ENCODE results near the gene SLC29A4. TPM values are rescaled to one million over a fixed set of nuclear protein-coding genes. Genes with fewer than 3 reads are reported as not detected.
"Not testable (repeated sequence)": the region's sequence is repeated elsewhere in the genome, so short reads cannot be mapped to it uniquely, and the experiment has no call there.

Gene SLC29A4
- total RNA-seq, 1 experiment from 2014 or later: 27.7 TPM

DNA sequence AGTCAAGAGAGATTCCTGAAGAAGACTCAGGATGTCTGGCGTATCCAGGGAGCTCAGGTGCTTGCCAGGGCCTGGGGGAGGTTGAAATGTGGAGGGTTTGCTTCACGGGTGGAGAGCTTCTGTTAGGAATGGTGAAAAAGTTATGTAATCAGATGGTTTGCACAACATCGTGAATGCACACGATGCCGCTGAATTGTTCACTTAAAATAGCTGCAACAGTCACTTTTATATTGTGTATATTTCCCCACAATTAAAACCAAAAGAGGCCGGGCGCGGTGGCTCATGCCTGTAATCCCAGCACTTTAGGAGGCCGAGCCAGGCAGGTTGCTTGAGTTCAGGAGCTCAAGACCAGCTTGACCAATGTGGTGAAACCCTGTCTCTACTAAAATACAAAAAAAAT is 28.4 kb upstream of the SLC29A4 start:
- H3K4me1 ChIP-seq (ENCODE audit: insufficient read depth, low read length, poor library complexity, severe bottlenecking); CTCF ChIA-PET; H3K4me3 ChIP-seq (ENCODE audit: low read depth, low read length, poor library complexity, severe bottlenecking); POLR2A ChIA-PET (ENCODE audit: low non-redundant PET); H3K27me3 ChIP-seq (replicated peaks; ENCODE audit: insufficient read depth, low read depth, low read length, poor library complexity); H3K27ac ChIP-seq (ENCODE audit: low read depth, low read length, poor library complexity, severe bottlenecking); intact Hi-C loops (cut with micrococcal nuclease; ENCODE audit: unreplicated experiment); BruUV-seq (replicated peaks); H3K36me3 ChIP-seq (ENCODE audit: insufficient read depth, low read length, poor library complexity, severe bottlenecking); DNase-seq (ENCODE audit: low spot score); H3K9me3 ChIP-seq (ENCODE audit: low read depth, low read length, poor library complexity, severe bottlenecking): not testable (repeated sequence)

DNA sequence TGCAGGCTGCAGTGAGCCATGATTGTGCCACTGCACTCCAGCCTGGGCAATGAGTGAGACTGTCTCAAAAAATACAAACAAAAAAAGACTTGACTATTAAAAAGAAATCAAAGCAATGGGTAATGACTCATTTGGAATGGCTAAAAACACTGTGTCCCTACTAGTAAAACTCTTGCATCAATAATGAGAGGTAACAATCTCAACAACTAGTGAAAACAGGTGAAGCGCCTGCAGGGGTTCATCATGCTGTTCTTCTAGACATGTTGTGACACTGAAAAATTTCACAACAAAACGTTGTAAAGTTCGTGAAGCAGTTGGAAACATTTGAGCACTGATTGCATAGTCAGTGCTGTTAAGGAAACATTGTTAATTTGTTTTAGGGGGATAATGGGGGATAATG is 26.9 kb upstream of the SLC29A4 start:
- DNase-seq (ENCODE audit: low spot score): no peak
- Histone ChIP-seq H3K4me3 (ENCODE audit: low read depth, low read length, poor library complexity, severe bottlenecking) (no peak overlapping the region), H3K9me3 (ENCODE audit: low read depth, low read length, poor library complexity, severe bottlenecking) (no peaks in the 10 kb centered on the region), H3K27me3 (replicated peaks; ENCODE audit: insufficient read depth, low read depth, low read length, poor library complexity) (no peaks in the 10 kb centered on the region), H3K27ac (ENCODE audit: low read depth, low read length, poor library complexity, severe bottlenecking) (no peak overlapping the region), H3K4me1 (ENCODE audit: insufficient read depth, low read length, poor library complexity, severe bottlenecking) (no peaks in the 10 kb centered on the region), H3K36me3 (ENCODE audit: insufficient read depth, low read length, poor library complexity, severe bottlenecking) (no peaks in the 10 kb centered on the region)
- POLR2A ChIA-PET (ENCODE audit: low non-redundant PET): no interaction called here
- TF ChIP-seq, protein P1, sequence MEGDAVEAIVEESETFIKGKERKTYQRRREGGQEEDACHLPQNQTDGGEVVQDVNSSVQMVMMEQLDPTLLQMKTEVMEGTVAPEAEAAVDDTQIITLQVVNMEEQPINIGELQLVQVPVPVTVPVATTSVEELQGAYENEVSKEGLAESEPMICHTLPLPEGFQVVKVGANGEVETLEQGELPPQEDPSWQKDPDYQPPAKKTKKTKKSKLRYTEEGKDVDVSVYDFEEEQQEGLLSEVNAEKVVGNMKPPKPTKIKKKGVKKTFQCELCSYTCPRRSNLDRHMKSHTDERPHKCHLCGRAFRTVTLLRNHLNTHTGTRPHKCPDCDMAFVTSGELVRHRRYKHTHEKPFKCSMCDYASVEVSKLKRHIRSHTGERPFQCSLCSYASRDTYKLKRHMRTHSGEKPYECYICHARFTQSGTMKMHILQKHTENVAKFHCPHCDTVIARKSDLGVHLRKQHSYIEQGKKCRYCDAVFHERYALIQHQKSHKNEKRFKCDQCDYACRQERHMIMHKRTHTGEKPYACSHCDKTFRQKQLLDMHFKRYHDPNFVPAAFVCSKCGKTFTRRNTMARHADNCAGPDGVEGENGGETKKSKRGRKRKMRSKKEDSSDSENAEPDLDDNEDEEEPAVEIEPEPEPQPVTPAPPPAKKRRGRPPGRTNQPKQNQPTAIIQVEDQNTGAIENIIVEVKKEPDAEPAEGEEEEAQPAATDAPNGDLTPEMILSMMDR (conservative IDR thresholded peaks at IDR 0.05; ENCODE audit: low read depth, low read length): no peak
- TF ChIP-seq EZH2 (IDR thresholded peaks at IDR 0.05; ENCODE audit: borderline replicate concordance, low read depth, low read length, poor library complexity, severe bottlenecking): no peak
- CTCF ChIA-PET: no interaction called here
- intact Hi-C loops (cut with micrococcal nuclease; ENCODE audit: unreplicated experiment): no loop called here
- BruUV-seq (replicated peaks): no TSS peak

DNA sequence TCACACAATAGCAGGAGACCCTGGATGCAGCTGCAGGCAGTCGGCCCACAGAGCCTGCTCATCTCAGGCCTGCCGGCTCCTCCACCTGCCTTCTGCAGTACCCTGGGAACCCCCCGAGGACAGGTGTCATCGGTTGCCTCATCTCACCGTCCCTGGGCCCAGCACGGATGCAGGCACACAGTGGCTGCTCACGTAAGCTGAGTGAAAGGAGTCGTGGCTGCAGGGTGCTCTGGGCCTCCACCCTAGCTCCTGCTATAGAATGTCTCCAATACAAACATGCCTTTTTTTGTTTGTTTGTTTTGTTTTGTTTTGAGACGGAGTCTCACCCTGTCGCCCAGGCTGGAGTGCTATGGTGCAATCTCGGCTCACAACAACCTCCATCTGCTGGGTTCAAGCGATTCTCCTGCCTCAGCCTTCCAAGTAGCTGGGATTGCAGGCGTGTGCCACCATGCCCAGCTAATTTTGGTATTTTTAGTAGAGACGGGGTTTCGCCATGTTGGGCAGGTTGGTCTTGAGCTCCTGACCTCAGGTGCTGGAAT is 22.1 kb upstream of the SLC29A4 start:
- BruUV-seq (replicated peaks); H3K27ac ChIP-seq (ENCODE audit: low read depth, low read length, poor library complexity, severe bottlenecking); H3K36me3 ChIP-seq (ENCODE audit: insufficient read depth, low read length, poor library complexity, severe bottlenecking); H3K4me3 ChIP-seq (ENCODE audit: low read depth, low read length, poor library complexity, severe bottlenecking); H3K4me1 ChIP-seq (ENCODE audit: insufficient read depth, low read length, poor library complexity, severe bottlenecking); POLR2A ChIA-PET (ENCODE audit: low non-redundant PET); H3K27me3 ChIP-seq (replicated peaks; ENCODE audit: insufficient read depth, low read depth, low read length, poor library complexity); DNase-seq (ENCODE audit: low spot score); intact Hi-C loops (cut with micrococcal nuclease; ENCODE audit: unreplicated experiment); CTCF ChIA-PET; H3K9me3 ChIP-seq (ENCODE audit: low read depth, low read length, poor library complexity, severe bottlenecking): not testable (repeated sequence)

DNA sequence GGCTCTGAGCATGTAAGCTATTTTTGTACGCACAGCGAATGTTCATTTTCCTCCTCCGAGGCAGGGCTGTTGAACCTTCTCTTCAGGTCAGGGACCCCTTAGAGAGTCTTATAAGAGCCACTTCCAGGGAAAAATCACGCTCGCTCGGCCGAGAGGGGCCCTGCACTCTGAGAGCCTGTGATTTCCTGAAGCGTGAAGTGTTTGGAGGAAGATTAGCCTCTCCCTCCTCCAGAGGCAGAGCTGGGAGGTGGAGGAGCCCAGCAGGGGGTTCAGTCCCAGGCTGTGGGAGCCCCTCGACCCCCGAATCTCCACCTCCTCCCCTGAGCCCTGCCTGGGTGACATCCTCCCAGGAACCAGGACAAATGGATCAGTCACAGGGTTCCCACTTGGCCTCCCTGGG is 19.7 kb upstream of the SLC29A4 start:
- POLR2A ChIA-PET (ENCODE audit: low non-redundant PET); H3K4me3 ChIP-seq (ENCODE audit: low read depth, low read length, poor library complexity, severe bottlenecking); BruUV-seq (replicated peaks); intact Hi-C loops (cut with micrococcal nuclease; ENCODE audit: unreplicated experiment); H3K4me1 ChIP-seq (ENCODE audit: insufficient read depth, low read length, poor library complexity, severe bottlenecking); DNase-seq (ENCODE audit: low spot score); H3K9me3 ChIP-seq (ENCODE audit: low read depth, low read length, poor library complexity, severe bottlenecking); H3K27ac ChIP-seq (ENCODE audit: low read depth, low read length, poor library complexity, severe bottlenecking); H3K27me3 ChIP-seq (replicated peaks; ENCODE audit: insufficient read depth, low read depth, low read length, poor library complexity); H3K36me3 ChIP-seq (ENCODE audit: insufficient read depth, low read length, poor library complexity, severe bottlenecking): not testable (repeated sequence)
- CTCF ChIA-PET: interaction anchor here (0.7 kb wide), 1 partner anchor 311 kb away, joined by 3 read pairs; no protein-coding TSS in a partner anchor

Measured in A673 (cell line).